HepG2 (cell line): ENCODE data around the gene MTHFD1L. TPM values are rescaled to one million over a fixed set of nuclear protein-coding genes. Genes with fewer than 3 reads are reported as not detected.

Experiments
- ETV5 ChIP-seq: IDR thresholded peaks from 2 replicates; pipeline ENCODE4 v1.6.1; 2018; ENCODE audit warnings: missing biosample characterization, missing genetic modification reagents, inconsistent platforms, borderline replicate concordance
- FOXM1 ChIP-seq: sonication (generic); formaldehyde crosslinking; IDR thresholded peaks from 2 replicates; pipeline ENCODE4 v1.5.0; 2020; ENCODE audit warnings: missing genetic modification reagents
- HIVEP1 ChIP-seq: sonication (generic); formaldehyde crosslinking; IDR thresholded peaks from 2 replicates; pipeline ENCODE4 v1.4.0; 2020; ENCODE audit warnings: mild to moderate bottlenecking, missing genetic modification reagents
- NFIB ChIP-seq: sonication (generic); formaldehyde crosslinking; IDR thresholded peaks from 2 replicates; pipeline ENCODE4 v1.9.0; 2021; ENCODE audit warnings: missing genetic modification reagents, mild to moderate bottlenecking, borderline replicate concordance
- RAD21 ChIP-seq: fragments of 450-650 bp; formaldehyde crosslinking; IDR thresholded peaks from 2 replicates; pipeline ENCODE4 v1.5.0; 2020; ENCODE audit warnings: mild to moderate bottlenecking
- RBM39 ChIP-seq: fragments of 200-400 bp; formaldehyde crosslinking; IDR thresholded peaks from one replicate; pipeline ENCODE4 v1.6.1; 2018; ENCODE audit warnings: antibody characterized with exemption, mild to moderate bottlenecking, low read depth, low read length; ENCODE audit not compliant: poor library complexity, severe bottlenecking
- TBX3 ChIP-seq: fragments of 450-650 bp; IDR thresholded peaks from 2 replicates; pipeline ENCODE4 v1.6.1; 2017; ENCODE audit warnings: antibody characterized with exemption, mild to moderate bottlenecking, inconsistent platforms, borderline replicate concordance
- ZFP36 ChIP-seq: fragments of 150-350 bp; IDR thresholded peaks from 2 replicates; pipeline ENCODE4 v1.6.1; 2018; ENCODE audit warnings: borderline replicate concordance, low read length, low read depth; ENCODE audit not compliant: partially characterized antibody
- ZNF138 ChIP-seq: sonication (generic); formaldehyde crosslinking; IDR thresholded peaks from 2 replicates; pipeline ENCODE4 v1.5.0; 2020; ENCODE audit warnings: mild to moderate bottlenecking, low read depth, missing genetic modification reagents
- ZNF235 ChIP-seq: sonication (generic); formaldehyde crosslinking; IDR thresholded peaks from 2 replicates; pipeline ENCODE4 v1.8.1; 2023; ENCODE audit warnings: mild to moderate bottlenecking, missing genetic modification reagents, borderline replicate concordance
- ZNF33B ChIP-seq: sonication (generic); formaldehyde crosslinking; IDR thresholded peaks from 2 replicates; pipeline ENCODE4 v1.5.1; 2020; ENCODE audit warnings: mild to moderate bottlenecking, missing genetic modification reagents
- ZNF652 ChIP-seq: IDR thresholded peaks from 2 replicates; pipeline ENCODE4 v1.6.1; 2016; ENCODE audit warnings: low read depth, borderline replicate concordance
- ZNF878 ChIP-seq: sonication (generic); formaldehyde crosslinking; IDR thresholded peaks from 2 replicates; pipeline ENCODE4 v1.8.1; 2023; ENCODE audit warnings: mild to moderate bottlenecking, missing genetic modification reagents, moderate library complexity
- ZNF883 ChIP-seq: sonication (generic); formaldehyde crosslinking; IDR thresholded peaks from 2 replicates; pipeline ENCODE4 v1.5.1; 2020; ENCODE audit warnings: mild to moderate bottlenecking, missing genetic modification reagents; ENCODE audit errors: not compliant biosample characterization
- polyA plus RNA-seq, 8 experiments: library from polyadenylated mRNA; depleted of rRNA in 3 of 8; stranded (reverse) in 7 of 8; unstranded in 1 of 8; fragments of >200 nt; fragmentation: Illumina TruSeq in 4 of 8; extraction: Trizol in 4 of 8; gene quantifications; 2 replicates each; pipeline versions ENCODE4 v1.2.1 to v1.2.3, GENCODE V29; 2011 to 2016; ENCODE audit warnings: low read depth in 4 of 8, missing spikeins in 1 of 8, mixed read lengths in 1 of 8; ENCODE audit not compliant: insufficient read depth in 1 of 8
- total RNA-seq, 5 experiments: library from RNA; depleted of rRNA; stranded (reverse); fragments of >200 nt; fragmentation: Illumina TruSeq; extraction: Trizol; gene quantifications; 2 replicates each; pipeline ENCODE4 v1.2.3, GENCODE V29; 2016; ENCODE audit warnings: low read depth in 1 of 5
- TF ChIP-seq, protein P1 (sequence below), 2 experiments: IDR thresholded peaks; 2 replicates each; pipeline ENCODE4 v1.6.1; 2011 to 2012; ENCODE audit warnings: low read length in 2 of 2, borderline replicate concordance in 1 of 2, low read depth in 1 of 2, mild to moderate bottlenecking in 1 of 2, moderate library complexity in 1 of 2
- TF ChIP-seq, protein P2 (sequence below): sonication (generic); formaldehyde crosslinking; IDR thresholded peaks from 2 replicates; pipeline ENCODE4 v1.4.0; 2020; ENCODE audit warnings: mild to moderate bottlenecking, missing genetic modification reagents, borderline replicate concordance
- TF ChIP-seq, protein P3 (sequence below): IDR thresholded peaks from 2 replicates; pipeline ENCODE4 v1.4.0; 2020; ENCODE audit warnings: mild to moderate bottlenecking, missing genetic modification reagents

MTHFD1L gene
- total and polyA plus RNA-seq, 2 of the 13 experiments (the other 11 are each of a cell fraction or from before 2014, with no cell fraction given), result 24.0 to 39.6 TPM

DNA sequence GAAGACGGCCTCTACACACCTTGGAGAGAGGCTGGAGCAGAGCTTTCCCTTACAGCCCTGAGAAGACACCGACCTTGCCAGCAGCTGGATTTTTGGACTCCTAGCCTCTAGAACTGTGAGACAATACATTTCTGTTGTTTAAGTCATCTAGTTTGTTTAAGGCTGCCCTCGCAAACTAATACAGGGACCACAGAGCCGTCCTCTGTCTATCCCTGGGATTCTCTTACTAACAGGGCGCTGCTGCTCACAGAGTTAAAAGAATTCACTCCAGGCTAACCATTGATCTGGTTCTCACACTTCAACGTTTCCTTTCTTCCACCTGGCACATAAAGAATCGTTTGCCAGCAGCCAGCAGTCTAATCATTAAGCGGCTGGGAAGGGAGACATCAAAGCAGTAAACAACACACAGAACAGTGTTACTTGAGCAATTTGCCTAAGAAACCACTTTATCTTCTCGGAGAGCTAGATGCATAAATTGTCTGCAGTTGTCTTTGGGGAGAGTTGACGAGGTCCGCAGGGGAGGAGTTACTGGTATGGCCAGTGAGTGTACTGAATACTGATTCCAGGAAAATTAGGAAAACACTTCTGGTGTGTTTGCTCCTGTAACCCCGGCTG lies 270.7 kb downstream of the MTHFD1L start (continued):
- no peak for TF ChIP-seq RBM39
- TF ChIP-seq ZNF235 (CRISPR knock-in tag), result no peak
- TF ChIP-seq ZNF138, result no peak
- no peak for TF ChIP-seq RAD21 (CRISPR knock-in tag)
- no peak for TF ChIP-seq FOXM1 (CRISPR knock-in tag)
- TF ChIP-seq ZNF652 (CRISPR knock-in tag), result peak; percentile 69
- TF ChIP-seq, protein P1, sequence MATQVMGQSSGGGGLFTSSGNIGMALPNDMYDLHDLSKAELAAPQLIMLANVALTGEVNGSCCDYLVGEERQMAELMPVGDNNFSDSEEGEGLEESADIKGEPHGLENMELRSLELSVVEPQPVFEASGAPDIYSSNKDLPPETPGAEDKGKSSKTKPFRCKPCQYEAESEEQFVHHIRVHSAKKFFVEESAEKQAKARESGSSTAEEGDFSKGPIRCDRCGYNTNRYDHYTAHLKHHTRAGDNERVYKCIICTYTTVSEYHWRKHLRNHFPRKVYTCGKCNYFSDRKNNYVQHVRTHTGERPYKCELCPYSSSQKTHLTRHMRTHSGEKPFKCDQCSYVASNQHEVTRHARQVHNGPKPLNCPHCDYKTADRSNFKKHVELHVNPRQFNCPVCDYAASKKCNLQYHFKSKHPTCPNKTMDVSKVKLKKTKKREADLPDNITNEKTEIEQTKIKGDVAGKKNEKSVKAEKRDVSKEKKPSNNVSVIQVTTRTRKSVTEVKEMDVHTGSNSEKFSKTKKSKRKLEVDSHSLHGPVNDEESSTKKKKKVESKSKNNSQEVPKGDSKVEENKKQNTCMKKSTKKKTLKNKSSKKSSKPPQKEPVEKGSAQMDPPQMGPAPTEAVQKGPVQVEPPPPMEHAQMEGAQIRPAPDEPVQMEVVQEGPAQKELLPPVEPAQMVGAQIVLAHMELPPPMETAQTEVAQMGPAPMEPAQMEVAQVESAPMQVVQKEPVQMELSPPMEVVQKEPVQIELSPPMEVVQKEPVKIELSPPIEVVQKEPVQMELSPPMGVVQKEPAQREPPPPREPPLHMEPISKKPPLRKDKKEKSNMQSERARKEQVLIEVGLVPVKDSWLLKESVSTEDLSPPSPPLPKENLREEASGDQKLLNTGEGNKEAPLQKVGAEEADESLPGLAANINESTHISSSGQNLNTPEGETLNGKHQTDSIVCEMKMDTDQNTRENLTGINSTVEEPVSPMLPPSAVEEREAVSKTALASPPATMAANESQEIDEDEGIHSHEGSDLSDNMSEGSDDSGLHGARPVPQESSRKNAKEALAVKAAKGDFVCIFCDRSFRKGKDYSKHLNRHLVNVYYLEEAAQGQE (IDR thresholded peaks at IDR 0.05; ENCODE audit: borderline replicate concordance in 1 of 2, low read depth in 1 of 2, low read length in 2 of 2), result no peak
- no peak for TF ChIP-seq ZNF33B (CRISPR knock-in tag)
- TF ChIP-seq TBX3, result 0 out of 2 replicates have a peak, but pooled peaks have one; percentile 41
- no peak for TF ChIP-seq HIVEP1 (CRISPR knock-in tag)
- 0 out of 2 replicates have a peak, but pooled peaks have one; percentile 8 for TF ChIP-seq ETV5 (CRISPR knock-in tag)
- no peak for TF ChIP-seq ZFP36
- TF ChIP-seq, protein P2, sequence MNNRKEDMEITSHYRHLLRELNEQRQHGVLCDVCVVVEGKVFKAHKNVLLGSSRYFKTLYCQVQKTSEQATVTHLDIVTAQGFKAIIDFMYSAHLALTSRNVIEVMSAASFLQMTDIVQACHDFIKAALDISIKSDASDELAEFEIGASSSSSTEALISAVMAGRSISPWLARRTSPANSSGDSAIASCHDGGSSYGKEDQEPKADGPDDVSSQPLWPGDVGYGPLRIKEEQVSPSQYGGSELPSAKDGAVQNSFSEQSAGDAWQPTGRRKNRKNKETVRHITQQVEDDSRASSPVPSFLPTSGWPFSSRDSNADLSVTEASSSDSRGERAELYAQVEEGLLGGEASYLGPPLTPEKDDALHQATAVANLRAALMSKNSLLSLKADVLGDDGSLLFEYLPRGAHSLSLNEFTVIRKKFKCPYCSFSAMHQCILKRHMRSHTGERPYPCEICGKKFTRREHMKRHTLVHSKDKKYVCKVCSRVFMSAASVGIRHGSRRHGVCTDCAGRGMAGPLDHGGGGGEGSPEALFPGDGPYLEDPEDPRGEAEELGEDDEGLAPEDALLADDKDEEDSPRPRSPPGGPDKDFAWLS (CRISPR knock-in tag), result no peak
- no peak for TF ChIP-seq NFIB (CRISPR knock-in tag)
- TF ChIP-seq ZNF878 (CRISPR knock-in tag), result 0 out of 2 replicates have a peak, but pooled peaks have one; percentile 33
- TF ChIP-seq, protein P3, sequence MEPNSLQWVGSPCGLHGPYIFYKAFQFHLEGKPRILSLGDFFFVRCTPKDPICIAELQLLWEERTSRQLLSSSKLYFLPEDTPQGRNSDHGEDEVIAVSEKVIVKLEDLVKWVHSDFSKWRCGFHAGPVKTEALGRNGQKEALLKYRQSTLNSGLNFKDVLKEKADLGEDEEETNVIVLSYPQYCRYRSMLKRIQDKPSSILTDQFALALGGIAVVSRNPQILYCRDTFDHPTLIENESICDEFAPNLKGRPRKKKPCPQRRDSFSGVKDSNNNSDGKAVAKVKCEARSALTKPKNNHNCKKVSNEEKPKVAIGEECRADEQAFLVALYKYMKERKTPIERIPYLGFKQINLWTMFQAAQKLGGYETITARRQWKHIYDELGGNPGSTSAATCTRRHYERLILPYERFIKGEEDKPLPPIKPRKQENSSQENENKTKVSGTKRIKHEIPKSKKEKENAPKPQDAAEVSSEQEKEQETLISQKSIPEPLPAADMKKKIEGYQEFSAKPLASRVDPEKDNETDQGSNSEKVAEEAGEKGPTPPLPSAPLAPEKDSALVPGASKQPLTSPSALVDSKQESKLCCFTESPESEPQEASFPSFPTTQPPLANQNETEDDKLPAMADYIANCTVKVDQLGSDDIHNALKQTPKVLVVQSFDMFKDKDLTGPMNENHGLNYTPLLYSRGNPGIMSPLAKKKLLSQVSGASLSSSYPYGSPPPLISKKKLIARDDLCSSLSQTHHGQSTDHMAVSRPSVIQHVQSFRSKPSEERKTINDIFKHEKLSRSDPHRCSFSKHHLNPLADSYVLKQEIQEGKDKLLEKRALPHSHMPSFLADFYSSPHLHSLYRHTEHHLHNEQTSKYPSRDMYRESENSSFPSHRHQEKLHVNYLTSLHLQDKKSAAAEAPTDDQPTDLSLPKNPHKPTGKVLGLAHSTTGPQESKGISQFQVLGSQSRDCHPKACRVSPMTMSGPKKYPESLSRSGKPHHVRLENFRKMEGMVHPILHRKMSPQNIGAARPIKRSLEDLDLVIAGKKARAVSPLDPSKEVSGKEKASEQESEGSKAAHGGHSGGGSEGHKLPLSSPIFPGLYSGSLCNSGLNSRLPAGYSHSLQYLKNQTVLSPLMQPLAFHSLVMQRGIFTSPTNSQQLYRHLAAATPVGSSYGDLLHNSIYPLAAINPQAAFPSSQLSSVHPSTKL (CRISPR knock-in tag), result peak; percentile 24; the same call in 1 of the 2 replicates
- no peak for TF ChIP-seq ZNF883
